CD4-positive, CD25-positive, alpha-beta regulatory T cell (primary cell): Measurements from ENCODE around the gene TRAPPC2. TPM values are rescaled to one million over a fixed set of nuclear protein-coding genes. Genes with fewer than 3 reads are reported as not detected.
"Not testable (repeated sequence)": the region's sequence is repeated elsewhere in the genome, so short reads cannot be mapped to it uniquely, and the experiment has no call there.

Experiments used
- ATAC-seq, 2 donors: fragments of 150-1000 bp; cut with Tn5 transposase; one replicate each; pipeline ENCODE4 v1.10.0; 2021; ENCODE audit warnings: low read depth in 2 of 2, moderate number of reproducible peaks in 2 of 2, moderate library complexity in 1 of 2
- DNase-seq, 3 donors: peaks; one replicate each; pipeline versions ENCODE4 v3.0.0 to v3.0.0-alpha.2; 2012 to 2022; ENCODE audit warnings: mixed read lengths in 1 of 3
- H3K27ac ChIP-seq: one replicate; pipeline ENCODE4 v1.7.0; 2013; ENCODE audit warnings: mild to moderate bottlenecking, low read length; ENCODE audit not compliant: insufficient read depth, poor library complexity, severe bottlenecking
- H3K27me3 ChIP-seq: one replicate; pipeline ENCODE4 v1.7.0; 2013; ENCODE audit warnings: low read length; ENCODE audit not compliant: control insufficient read depth, insufficient read depth
- H3K36me3 ChIP-seq: one replicate; pipeline ENCODE4 v1.7.0; 2013; ENCODE audit warnings: mild to moderate bottlenecking, low read length, moderate library complexity; ENCODE audit not compliant: control insufficient read depth, insufficient read depth
- H3K4me1 ChIP-seq: 2 replicates; pipeline ENCODE4 v1.7.0; 2013; ENCODE audit warnings: mild to moderate bottlenecking, low read length; ENCODE audit not compliant: insufficient read depth, control insufficient read depth, poor library complexity, severe bottlenecking
- H3K4me3 ChIP-seq: one replicate; pipeline ENCODE4 v1.7.0; 2013; ENCODE audit warnings: low read depth, mild to moderate bottlenecking, low read length, moderate library complexity
- H3K9me3 ChIP-seq, 2 experiments: 1 replicate in 1 of 2; 2 replicates in 1 of 2; pipeline ENCODE4 v1.7.0; 2013; ENCODE audit warnings: low read length in 2 of 2, mild to moderate bottlenecking in 1 of 2, moderate library complexity in 1 of 2; ENCODE audit not compliant: control insufficient read depth in 2 of 2
- H3K27ac Mint-ChIP-seq, 3 donors: one replicate each; pipeline ENCODE4 v1.8.0; 2020 to 2022; ENCODE audit warnings: mild to moderate bottlenecking in 3 of 3, mixed read lengths in 3 of 3, moderate library complexity in 2 of 3
- H3K27me3 Mint-ChIP-seq: one replicate; pipeline ENCODE4 v1.8.0; 2022; ENCODE audit warnings: mild to moderate bottlenecking, mixed read lengths
- H3K36me3 Mint-ChIP-seq: one replicate; pipeline ENCODE4 v1.8.0; 2020; ENCODE audit warnings: mixed read lengths
- H3K4me1 Mint-ChIP-seq, 4 donors: one replicate each; pipeline ENCODE4 v1.8.0; 2020 to 2022; ENCODE audit warnings: mixed read lengths in 4 of 4, mild to moderate bottlenecking in 1 of 4
- H3K4me3 Mint-ChIP-seq, 4 donors: one replicate each; pipeline ENCODE4 v1.8.0; 2020 to 2022; ENCODE audit warnings: mild to moderate bottlenecking in 4 of 4, mixed read lengths in 4 of 4, moderate library complexity in 3 of 4
- H3K9me3 Mint-ChIP-seq, 7 donors: one replicate each; pipeline ENCODE4 v1.8.0; 2020 to 2022; ENCODE audit warnings: mixed read lengths in 7 of 7, mild to moderate bottlenecking in 3 of 7, moderate library complexity in 2 of 7
- polyA plus RNA-seq, 4 donors: library from polyadenylated mRNA; unstranded; fragments of 300-500 nt; fragmentation: Illumina TruSeq; gene quantifications; one replicate each; pipeline ENCODE4 v1.2.3, GENCODE V29; 2021
- total RNA-seq: library from RNA; stranded (reverse); gene quantifications from one replicate; pipeline ENCODE4 v1.2.3, GENCODE V29; 2022

The TRAPPC2 gene
- total and polyA plus RNA-seq, 5 donors from 2014 or later: 31.3 to 46.9 (median 37.8) TPM

- H3K27ac ChIP-seq: no peak overlapping the region
- H3K36me3 ChIP-seq: peaks cover 54% of the 10 kb centered on the region
These were observed 13.4 kb upstream of the TRAPPC2 start for GRCh38 chrX:13747836-13748235.

GRCh38 chrX:13742397-13743176, 8.2 kb upstream of the TRAPPC2 start:
- Mint-ChIP-seq H3K4me3 (peak overlapping the region; percentile 71 to 84 (median 78)), H3K9me3 (peaks cover 0 to 2% (median 0%) of the 10 kb centered on the region in 7 donors), H3K27ac (peak overlapping the region; percentile 90 to 95 (median 95)), H3K36me3 (peaks cover 14% of the 10 kb centered on the region), H3K27me3 (no peaks in the 10 kb centered on the region), H3K4me1 (peaks cover 13 to 37% (median 23%) of the 10 kb centered on the region in 4 donors)
- peaks cover 33% of the 10 kb centered on the region for H3K36me3 ChIP-seq
- peak overlapping the region; percentile 73 for H3K4me3 ChIP-seq
- peak overlapping the region; percentile 86 for H3K27ac ChIP-seq
- ATAC-seq: peak; percentile 88 to 90
- DNase-seq: peak; percentile 15 to 90 (median 57)
- no peaks in the 10 kb centered on the region for H3K27me3 ChIP-seq
- no peaks in the 10 kb centered on the region for H3K9me3 ChIP-seq
- peaks cover 4% of the 10 kb centered on the region for H3K4me1 ChIP-seq

More at GRCh38 chrX:13747836-13748235, 13.4 kb upstream of the TRAPPC2 start:
- no peak overlapping the region for H3K4me3 ChIP-seq
- peaks cover 7 to 32% (median 21%) of the 10 kb centered on the region in 4 donors for H3K4me1 Mint-ChIP-seq
- no peak overlapping the region for H3K27ac Mint-ChIP-seq
- H3K27me3 Mint-ChIP-seq: no peaks in the 10 kb centered on the region
- H3K4me1 ChIP-seq: peaks cover 8% of the 10 kb centered on the region
- no peaks in the 10 kb centered on the region for H3K27me3 ChIP-seq
- no peak for ATAC-seq
- DNase-seq: peak in 2 of 3 donors; percentile 40 to 60
- no peak overlapping the region for H3K4me3 Mint-ChIP-seq
- H3K36me3 Mint-ChIP-seq: peaks cover 26% of the 10 kb centered on the region
- no peaks in the 10 kb centered on the region for H3K9me3 ChIP-seq
- H3K9me3 Mint-ChIP-seq: no peaks in the 10 kb centered on the region

GRCh38 chrX:13741695-13742094, 7.3 kb upstream of the TRAPPC2 start:
- peaks cover 16 to 42% (median 24%) of the 10 kb centered on the region in 4 donors for H3K4me1 Mint-ChIP-seq
- peak overlapping the region; percentile 86 for H3K27ac ChIP-seq
- peaks cover 0 to 2% (median 0%) of the 10 kb centered on the region in 7 donors for H3K9me3 Mint-ChIP-seq
- peaks cover 26% of the 10 kb centered on the region for H3K36me3 ChIP-seq
- peaks cover 12% of the 10 kb centered on the region for H3K4me1 ChIP-seq
- no peaks in the 10 kb centered on the region for H3K27me3 ChIP-seq
- H3K9me3 ChIP-seq: no peaks in the 10 kb centered on the region
- ATAC-seq: no peak
- H3K4me3 Mint-ChIP-seq: peak overlapping the region in 3 of 4 donors; percentile 11 to 79 (median 77)
- peaks cover 18% of the 10 kb centered on the region for H3K36me3 Mint-ChIP-seq
- H3K27me3 Mint-ChIP-seq: no peaks in the 10 kb centered on the region
- peak overlapping the region; percentile 90 to 95 (median 95) for H3K27ac Mint-ChIP-seq
- DNase-seq: no peak
- H3K4me3 ChIP-seq: peak overlapping the region; percentile 31

- Histone ChIP-seq H3K4me1 (peaks cover 25% of the 10 kb centered on the region), H3K9me3 (no peaks in the 10 kb centered on the region), H3K4me3 (peak overlapping the region; percentile 89), H3K27ac (peak overlapping the region; percentile 98), H3K27me3 (no peaks in the 10 kb centered on the region), H3K36me3 (peaks cover 8% of the 10 kb centered on the region)
- Mint-ChIP-seq H3K9me3 (peaks cover 0 to 5% (median 0%) of the 10 kb centered on the region in 7 donors), H3K4me3 (peak overlapping the region; percentile 91 to 99 (median 98)), H3K27me3 (no peaks in the 10 kb centered on the region), H3K36me3 (peaks cover 29% of the 10 kb centered on the region), H3K4me1 (peaks cover 35 to 78% (median 38%) of the 10 kb centered on the region in 4 donors), H3K27ac (peak overlapping the region; percentile 96 to 97 (median 96))
- ATAC-seq (no peak), DNase-seq (no peak)
These were observed 914 bp downstream of the TRAPPC2 start for GRCh38 chrX:13733506-13733905.

- H3K36me3 Mint-ChIP-seq: peaks cover 38% of the 10 kb centered on the region
- H3K27me3 Mint-ChIP-seq: no peaks in the 10 kb centered on the region
- Histone ChIP-seq H3K4me1 (peaks cover 24% of the 10 kb centered on the region), H3K9me3 (no peaks in the 10 kb centered on the region), H3K36me3 (peaks cover 8% of the 10 kb centered on the region), H3K27me3 (no peaks in the 10 kb centered on the region), H3K4me3 (peak overlapping the region; percentile 89), H3K27ac (peak overlapping the region; percentile 98)
- peaks cover 39 to 81% (median 42%) of the 10 kb centered on the region in 4 donors for H3K4me1 Mint-ChIP-seq
- DNase-seq: no peak
- peak overlapping the region; percentile 65 to 99 (median 94) for H3K4me3 Mint-ChIP-seq
- peaks cover 0 to 5% (median 0%) of the 10 kb centered on the region in 7 donors for H3K9me3 Mint-ChIP-seq
- ATAC-seq: no peak
- H3K27ac Mint-ChIP-seq: peak overlapping the region in 2 of 3 donors; percentile 73 to 88
These were observed 2.0 kb downstream of the TRAPPC2 start for GRCh38 chrX:13732246-13733067.

GRCh38 chrX:13730523-13730922, 3.9 kb downstream of the TRAPPC2 start:
- Mint-ChIP-seq H3K4me3 (peak overlapping the region in 1 of 4 donors; percentile 91), H3K4me1 (peaks cover 37 to 85% (median 54%) of the 10 kb centered on the region in 4 donors), H3K36me3 (peaks cover 52% of the 10 kb centered on the region)
- not testable (repeated sequence) for H3K36me3 ChIP-seq, H3K27ac Mint-ChIP-seq, H3K27ac ChIP-seq, ATAC-seq, H3K4me3 ChIP-seq, DNase-seq, H3K9me3 Mint-ChIP-seq, H3K27me3 Mint-ChIP-seq, H3K9me3 ChIP-seq, H3K27me3 ChIP-seq
- peaks cover 18% of the 10 kb centered on the region for H3K4me1 ChIP-seq

- H3K4me1 ChIP-seq: peaks cover 14% of the 10 kb centered on the region
- H3K9me3 ChIP-seq, H3K27ac ChIP-seq, H3K27me3 Mint-ChIP-seq, H3K27me3 ChIP-seq, ATAC-seq, DNase-seq, H3K36me3 ChIP-seq, H3K4me3 ChIP-seq, H3K9me3 Mint-ChIP-seq: not testable (repeated sequence)
- Mint-ChIP-seq H3K4me3 (peak overlapping the region in 2 of 4 donors; percentile 38 to 66), H3K36me3 (peaks cover 56% of the 10 kb centered on the region), H3K4me1 (peaks cover 21 to 82% (median 42%) of the 10 kb centered on the region in 4 donors), H3K27ac (peak overlapping the region; percentile 47 to 95 (median 84))
These were observed 7.8 kb downstream of the TRAPPC2 start for GRCh38 chrX:13726583-13726982.
